ENCODE results near the gene COL4A4. TPM values are rescaled to one million over a fixed set of nuclear protein-coding genes. Genes with fewer than 3 reads are reported as not detected.

COL4A4 gene
- total and polyA plus RNA-seq, 2 of the 13 experiments (the other 11 are each of a cell fraction or from before 2014, with no cell fraction given): not detected

DNA sequence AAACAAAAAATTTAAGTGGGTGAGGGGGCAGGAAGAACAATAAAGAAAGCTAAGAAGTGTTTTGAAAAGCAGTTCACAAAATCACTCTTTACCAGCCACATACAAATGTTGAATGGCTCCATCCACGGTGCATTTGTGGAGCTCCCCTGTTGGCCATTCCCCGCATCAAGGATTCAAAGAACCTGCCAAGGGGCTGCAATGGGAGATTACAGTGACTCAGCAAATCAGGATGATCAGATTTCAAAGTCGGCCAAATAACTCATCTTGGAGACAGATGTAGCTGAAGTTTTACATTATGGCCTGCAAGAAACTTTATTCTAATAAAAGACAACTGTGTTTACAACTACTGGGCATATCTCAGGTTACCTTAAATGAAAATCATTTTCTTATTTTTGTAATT lies 27.4 kb upstream of the COL4A4 start (continued):
- no peak for TF ChIP-seq ZNF317 (CRISPR knock-in tag; IDR thresholded peaks at IDR 0.05)
- TF ChIP-seq, protein P1, sequence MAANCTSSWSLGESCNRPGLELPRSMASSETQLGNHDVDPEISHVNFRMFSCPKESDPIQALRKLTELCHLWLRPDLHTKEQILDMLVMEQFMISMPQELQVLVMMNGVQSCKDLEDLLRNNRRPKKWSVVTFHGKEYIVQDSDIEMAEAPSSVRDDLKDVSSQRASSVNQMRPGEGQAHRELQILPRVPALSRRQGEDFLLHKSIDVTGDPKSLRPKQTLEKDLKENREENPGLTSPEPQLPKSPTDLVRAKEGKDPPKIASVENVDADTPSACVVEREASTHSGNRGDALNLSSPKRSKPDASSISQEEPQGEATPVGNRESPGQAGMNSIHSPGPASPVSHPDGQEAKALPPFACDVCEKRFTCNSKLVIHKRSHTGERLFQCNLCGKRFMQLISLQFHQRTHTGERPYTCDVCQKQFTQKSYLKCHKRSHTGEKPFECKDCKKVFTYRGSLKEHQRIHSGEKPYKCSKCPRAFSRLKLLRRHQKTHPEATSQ (CRISPR knock-in tag; IDR thresholded peaks at IDR 0.05; ENCODE audit: borderline replicate concordance): no peak
- TF ChIP-seq MLLT10 (CRISPR knock-in tag; IDR thresholded peaks at IDR 0.05): no peak

DNA sequence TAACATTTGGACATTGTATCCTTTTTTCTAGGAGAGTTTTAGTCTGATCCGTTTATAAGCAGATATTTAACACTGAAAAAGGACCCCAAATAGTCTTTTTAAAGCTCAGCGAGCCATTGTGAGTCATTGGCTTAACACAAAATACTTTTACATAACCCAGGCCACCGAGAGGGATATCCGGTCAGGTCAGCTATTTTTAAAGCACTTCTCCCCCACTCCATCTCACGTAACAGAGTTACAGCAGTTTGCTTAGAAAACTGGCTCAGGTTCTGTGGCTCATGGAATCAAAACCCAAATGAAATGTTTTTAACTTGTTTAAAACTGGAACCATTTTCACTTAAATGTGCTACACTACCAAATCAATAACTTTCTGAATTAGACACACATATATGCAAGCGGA lies 24.3 kb upstream of the COL4A4 start:
- H3K79me2 ChIP-seq (ENCODE audit: insufficient read depth, low read length): no peaks in the 10 kb centered on the region
- 15% methylated on average over 6 of the region's 6 CpGs for WGBS (ENCODE audit: low lambda C conversion rate)
- POLR2A ChIA-PET: no interaction called here
- H4K20me1 ChIP-seq (ENCODE audit: insufficient read depth, low read length): no peaks in the 10 kb centered on the region
- no peak overlapping the region for H3K9ac ChIP-seq (ENCODE audit: insufficient read depth, low read depth, low read length)
- BruUV-seq (replicated peaks): no TSS peak
- intact Hi-C loops (cut with micrococcal nuclease; ENCODE audit: unreplicated experiment) (no loop called here), in situ Hi-C loops (cut with HindIII; ENCODE audit: extremely low pct_ligation_motif_present, low pct_unique_long_range_greater_than_20kb) (no loop called here)
- peaks cover 7% of the 10 kb centered on the region for H3K4me1 ChIP-seq (ENCODE audit: insufficient read depth, low read length)
- no peak overlapping the region for H2AFZ ChIP-seq (ENCODE audit: low read length)
- ATAC-seq (no peak), DNase-seq (ENCODE audit: low spot score) (no peak), FAIRE-seq (no peak)
- TF ChIP-seq TSC22D2 (CRISPR knock-in tag; IDR thresholded peaks at IDR 0.05; ENCODE audit: borderline replicate concordance) (no peak), ZNF792 (CRISPR knock-in tag; IDR thresholded peaks at IDR 0.05) (no peak), ZNF567 (CRISPR knock-in tag; IDR thresholded peaks at IDR 0.05; ENCODE audit: borderline replicate concordance) (no peak), HOXA9 (CRISPR knock-in tag; IDR thresholded peaks at IDR 0.05; ENCODE audit: borderline replicate concordance) (no peak), ESRRA (CRISPR knock-in tag; IDR thresholded peaks at IDR 0.05; ENCODE audit: low read depth) (no peak), RARA (CRISPR knock-in tag; IDR thresholded peaks at IDR 0.05) (no peak), HHEX (CRISPR knock-in tag; IDR thresholded peaks at IDR 0.05) (no peak), ZNF432 (CRISPR knock-in tag; IDR thresholded peaks at IDR 0.05; ENCODE audit: borderline replicate concordance) (no peak), ZNF619 (CRISPR knock-in tag; IDR thresholded peaks at IDR 0.05) (no peak)
- TF ChIP-seq, protein P2, sequence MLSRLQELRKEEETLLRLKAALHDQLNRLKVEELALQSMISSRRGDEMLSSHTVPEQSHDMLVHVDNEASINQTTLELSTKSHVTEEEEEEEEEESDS (CRISPR knock-in tag; IDR thresholded peaks at IDR 0.05; ENCODE audit: borderline replicate concordance): no peak
- TF ChIP-seq, protein P3, sequence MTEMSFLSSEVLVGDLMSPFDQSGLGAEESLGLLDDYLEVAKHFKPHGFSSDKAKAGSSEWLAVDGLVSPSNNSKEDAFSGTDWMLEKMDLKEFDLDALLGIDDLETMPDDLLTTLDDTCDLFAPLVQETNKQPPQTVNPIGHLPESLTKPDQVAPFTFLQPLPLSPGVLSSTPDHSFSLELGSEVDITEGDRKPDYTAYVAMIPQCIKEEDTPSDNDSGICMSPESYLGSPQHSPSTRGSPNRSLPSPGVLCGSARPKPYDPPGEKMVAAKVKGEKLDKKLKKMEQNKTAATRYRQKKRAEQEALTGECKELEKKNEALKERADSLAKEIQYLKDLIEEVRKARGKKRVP (CRISPR knock-in tag; IDR thresholded peaks at IDR 0.05): no peak
- no peaks in the 10 kb centered on the region for H3K27me3 ChIP-seq (ENCODE audit: control insufficient read depth in 1 of 2, insufficient read depth in 2 of 2, low read length in 2 of 2)
- CTCF ChIA-PET (ENCODE audit: low intra/inter-chr PET ratio, low total read pairs): no interaction called here
- no peak overlapping the region for H3K4me2 ChIP-seq (ENCODE audit: low read depth, low read length)
- H3K4me3 ChIP-seq (replicated peaks in 1 of 3; ENCODE audit: insufficient read depth in 1 of 3, low read depth in 2 of 3, low read length in 3 of 3): no peak overlapping the region
- no peaks in the 10 kb centered on the region for H3K9me3 ChIP-seq (ENCODE audit: low read length)
- H3K36me3 ChIP-seq (replicated peaks in 1 of 2; ENCODE audit: control insufficient read depth in 1 of 2, insufficient read depth in 2 of 2, low read length in 2 of 2): no peaks in the 10 kb centered on the region
- H3K27ac ChIP-seq (ENCODE audit: extremely low read length, insufficient read depth, low read length): no peak overlapping the region

All from HepG2 (cell line).